Neural progenitor cell (in vitro differentiated cells): ENCODE data around the gene TMEM140. TPM values are rescaled to one million over a fixed set of nuclear protein-coding genes. Genes with fewer than 3 reads are reported as not detected.
"Not testable (repeated sequence)": the region's sequence is repeated elsewhere in the genome, so short reads cannot be mapped to it uniquely, and the experiment has no call there.

Experiments used
- DNase-seq: peaks from one replicate; pipeline ENCODE4 v3.0.0-alpha.2; 2016; ENCODE audit warnings: low spot score
- H2AFZ ChIP-seq: fragments of 200-600 bp; sonication (generic); replicated peaks from 2 replicates; pipeline ENCODE4 v1.6.1; 2016; ENCODE audit warnings: antibody characterized with exemption
- H3F3A ChIP-seq: fragments of 200-600 bp; sonication (generic); 2 replicates; pipeline ENCODE4 v1.6.1; 2016; ENCODE audit warnings: antibody characterized with exemption, low read depth
- H3K27ac ChIP-seq: fragments of 200-600 bp; sonication (generic); 2 replicates; pipeline ENCODE4 v1.5.1; 2016; ENCODE audit warnings: mild to moderate bottlenecking
- H3K27me3 ChIP-seq: fragments of 200-600 bp; sonication (generic); 2 replicates; pipeline ENCODE4 v1.6.1; 2016; ENCODE audit warnings: mild to moderate bottlenecking, moderate library complexity
- H3K36me3 ChIP-seq: fragments of 200-600 bp; sonication (generic); 2 replicates; pipeline ENCODE4 v1.5.1; 2016
- H3K4me1 ChIP-seq: fragments of 200-600 bp; sonication (generic); 2 replicates; pipeline ENCODE4 v1.6.1; 2016; ENCODE audit warnings: mixed run types
- H3K4me2 ChIP-seq: fragments of 200-600 bp; sonication (generic); 2 replicates; pipeline ENCODE4 v1.6.1; 2016
- H3K4me3 ChIP-seq: fragments of 200-600 bp; sonication (generic); 2 replicates; pipeline ENCODE4 v1.5.1; 2016
- H3K79me2 ChIP-seq: fragments of 200-600 bp; sonication (generic); 2 replicates; pipeline ENCODE4 v1.6.1; 2016; ENCODE audit warnings: low read depth
- H3K9ac ChIP-seq: fragments of 200-600 bp; sonication (generic); 2 replicates; pipeline ENCODE4 v1.6.1; 2016
- H3K9me3 ChIP-seq: fragments of 200-600 bp; sonication (generic); 2 replicates; pipeline ENCODE4 v1.5.1; 2016; ENCODE audit warnings: low read depth
- H4K20me1 ChIP-seq: fragments of 200-600 bp; sonication (generic); 2 replicates; pipeline ENCODE4 v1.6.1; 2016; ENCODE audit warnings: low read depth
- H3K27ac Mint-ChIP-seq: 3 replicates; pipeline ENCODE4 v1.8.0; 2021; ENCODE audit warnings: mixed read lengths
- H3K27me3 Mint-ChIP-seq: 2 replicates; pipeline ENCODE4 v1.8.0; 2022; ENCODE audit warnings: low read depth, mild to moderate bottlenecking, inconsistent platforms, moderate library complexity, mixed read lengths; ENCODE audit not compliant: insufficient read depth
- H3K36me3 Mint-ChIP-seq: 3 replicates; pipeline ENCODE4 v1.8.0; 2021; ENCODE audit warnings: mixed read lengths
- H3K4me1 Mint-ChIP-seq: 3 replicates; pipeline ENCODE4 v1.8.0; 2021; ENCODE audit warnings: mixed read lengths
- H3K4me3 Mint-ChIP-seq: 3 replicates; pipeline ENCODE4 v1.8.0; 2021; ENCODE audit warnings: mild to moderate bottlenecking, moderate library complexity, mixed read lengths
- H3K9me3 Mint-ChIP-seq: 3 replicates; pipeline ENCODE4 v1.8.0; 2020; ENCODE audit warnings: mixed read lengths
- CTCF ChIP-seq: fragments of 200-600 bp; sonication (generic); IDR thresholded peaks from 2 replicates; pipeline ENCODE4 v1.5.1; 2017; ENCODE audit warnings: antibody characterized with exemption, mild to moderate bottlenecking
- EZH2 ChIP-seq: fragments of 200-600 bp; sonication (generic); IDR thresholded peaks from 2 replicates; pipeline ENCODE4 v1.6.1; 2017; ENCODE audit warnings: antibody characterized with exemption, mild to moderate bottlenecking, moderate library complexity
- EZH2phosphoT487 ChIP-seq: fragments of 200-600 bp; sonication (generic); IDR thresholded peaks from 2 replicates; pipeline ENCODE4 v1.6.1; 2017; ENCODE audit warnings: antibody characterized with exemption
- total RNA-seq: library from RNA; depleted of rRNA; stranded (reverse); fragments of >200 nt; gene quantifications from 2 replicates; pipeline ENCODE4 v1.2.3, GENCODE V29; 2015; ENCODE audit warnings: low replicate concordance

TMEM140 gene
- total RNA-seq, 1 donor from 2014 or later = not detected

- DNase-seq = no peak
- Histone ChIP-seq H3F3A (no peaks in the 10 kb centered on the region), H3K79me2 (no peaks in the 10 kb centered on the region), H3K4me2 (no peak overlapping the region), H2AFZ (no peak overlapping the region), H3K9me3 (no peaks in the 10 kb centered on the region), H4K20me1 (no peaks in the 10 kb centered on the region), H3K4me3 (no peak overlapping the region), H3K36me3 (no peaks in the 10 kb centered on the region), H3K9ac (no peak overlapping the region), H3K27me3 (peaks cover 14% of the 10 kb centered on the region), H3K27ac (no peak overlapping the region), H3K4me1 (no peaks in the 10 kb centered on the region)
- Mint-ChIP-seq H3K4me1 (peaks cover 8% of the 10 kb centered on the region), H3K4me3 (peak overlapping the region; percentile 46), H3K9me3 (no peaks in the 10 kb centered on the region), H3K27ac (no peak overlapping the region), H3K36me3 (peaks cover 4% of the 10 kb centered on the region), H3K27me3 (peaks cover 4% of the 10 kb centered on the region)
- TF ChIP-seq EZH2 (no peak), EZH2phosphoT487 (no peak), CTCF (no peak)
Measured at GRCh38 chr7:135209225-135209834, 61.5 kb downstream of the TMEM140 start.

DNA sequence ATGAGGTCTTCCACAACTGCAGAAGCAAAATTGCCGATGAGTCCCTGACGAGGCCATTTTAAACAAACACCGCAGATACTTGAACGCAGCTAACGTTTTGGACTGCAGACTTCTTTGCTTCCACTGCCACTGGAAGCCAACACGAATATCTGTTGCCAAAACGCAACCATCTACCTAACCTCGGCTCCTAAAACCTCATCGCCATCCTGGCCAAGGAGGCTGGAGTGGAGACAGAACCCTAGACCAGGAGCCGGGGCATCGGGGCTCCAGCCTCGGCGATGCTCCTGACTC lies 63.0 kb downstream of the TMEM140 start:
- DNase-seq = no peak
- Histone ChIP-seq H3K9me3 (no peaks in the 10 kb centered on the region), H3F3A (no peaks in the 10 kb centered on the region), H3K79me2 (no peaks in the 10 kb centered on the region), H3K4me3 (peak overlapping the region; percentile 84), H2AFZ (peak overlapping the region; percentile 83), H4K20me1 (no peaks in the 10 kb centered on the region), H3K36me3 (no peaks in the 10 kb centered on the region), H3K4me2 (peak overlapping the region; percentile 93), H3K27me3 (peaks cover 14% of the 10 kb centered on the region), H3K4me1 (no peaks in the 10 kb centered on the region), H3K27ac (no peak overlapping the region), H3K9ac (peak overlapping the region; percentile 42)
- Mint-ChIP-seq H3K9me3 (no peaks in the 10 kb centered on the region), H3K27me3 (peaks cover 4% of the 10 kb centered on the region), H3K27ac (peak overlapping the region; percentile 62), H3K36me3 (peaks cover 1% of the 10 kb centered on the region), H3K4me3 (peak overlapping the region; percentile 96), H3K4me1 (peaks cover 8% of the 10 kb centered on the region)
- no peak for TF ChIP-seq CTCF
- no peak for TF ChIP-seq EZH2phosphoT487
- TF ChIP-seq EZH2 = no peak

- Mint-ChIP-seq H3K27me3 (peaks cover 4% of the 10 kb centered on the region), H3K4me1 (peaks cover 8% of the 10 kb centered on the region), H3K36me3 (no peaks in the 10 kb centered on the region), H3K27ac (peak within 1 kb of the TSS; percentile 76), H3K4me3 (peak within 1 kb of the TSS; percentile 96), H3K9me3 (no peaks in the 10 kb centered on the region)
- H3K4me2 ChIP-seq = peak within 1 kb of the TSS; percentile 93
- TF ChIP-seq CTCF (peak; percentile 22), EZH2 (no peak)
- no peaks in the 10 kb centered on the region for H3K9me3 ChIP-seq
- no peaks in the 10 kb centered on the region for H3K79me2 ChIP-seq
- no peaks in the 10 kb centered on the region for H3F3A ChIP-seq
- peak within 1 kb of the TSS; percentile 42 for H3K9ac ChIP-seq
- DNase-seq = peak; percentile 97
- H4K20me1 ChIP-seq = no peaks in the 10 kb centered on the region
- H3K27me3 ChIP-seq = peaks cover 14% of the 10 kb centered on the region
- no peaks in the 10 kb centered on the region for H3K36me3 ChIP-seq
- peak within 1 kb of the TSS; percentile 84 for H3K4me3 ChIP-seq
- no peak within 1 kb of the TSS for H3K27ac ChIP-seq
- no peaks in the 10 kb centered on the region for H3K4me1 ChIP-seq
- H2AFZ ChIP-seq = peak within 1 kb of the TSS; percentile 83
Measured at GRCh38 chr7:135211179-135211945, 63.5 kb downstream of the TMEM140 start, which contains the start of gene WDR91. TSS of gene WDR91 (minus strand) at chr7:135211526. CDS start at chr7:135211502, 24 bp downstream.

DNA sequence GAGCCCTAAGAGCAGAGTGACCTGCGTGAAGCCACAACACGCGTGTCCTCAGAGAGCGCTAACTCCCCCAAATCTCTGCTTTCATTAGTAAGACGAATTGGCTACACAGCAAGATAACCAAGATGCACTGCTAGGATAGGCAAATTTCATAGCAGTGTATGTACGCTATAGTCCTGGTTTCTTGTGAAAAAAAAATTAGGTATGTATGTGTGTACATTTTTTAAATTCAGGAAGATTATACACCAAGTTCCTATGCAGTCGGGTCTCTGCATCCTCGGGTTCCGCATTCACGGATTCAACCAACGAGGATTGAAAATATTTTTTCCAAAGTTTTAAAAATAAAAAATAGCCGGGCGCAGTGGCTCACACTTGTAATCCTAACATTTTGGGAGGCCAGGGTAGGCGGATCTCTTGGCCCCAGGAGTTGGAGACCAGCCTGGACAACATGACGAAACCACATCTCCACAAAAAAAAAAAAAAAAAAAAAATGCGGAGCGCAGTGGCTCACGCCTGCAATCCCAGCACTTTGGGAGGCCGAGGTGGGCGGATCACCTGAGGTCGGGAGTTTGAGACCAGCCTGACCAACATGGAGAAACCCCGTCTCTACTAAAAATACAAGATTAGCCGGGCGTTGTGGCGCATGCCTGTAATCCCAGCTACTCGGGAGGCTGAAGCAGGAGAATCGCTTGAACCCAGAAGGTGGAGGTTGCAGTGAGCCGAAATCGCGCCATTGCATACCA lies 64.2 kb downstream of the TMEM140 start:
- H3K36me3 Mint-ChIP-seq = not testable (repeated sequence)

More for the DNA sequence above, 64.2 kb downstream of the TMEM140 start:
- H4K20me1 ChIP-seq, H3K9me3 Mint-ChIP-seq, H3K4me1 ChIP-seq, H3K36me3 ChIP-seq, H3K27ac Mint-ChIP-seq, H3K27me3 Mint-ChIP-seq, H3K79me2 ChIP-seq, DNase-seq, H3F3A ChIP-seq, H3K4me1 Mint-ChIP-seq, H3K27ac ChIP-seq, H3K9me3 ChIP-seq, H3K9ac ChIP-seq: not testable (repeated sequence)
- H3K4me3 Mint-ChIP-seq = peak overlapping the region; percentile 96
- peak overlapping the region; percentile 52 for H2AFZ ChIP-seq
- H3K4me2 ChIP-seq = peak overlapping the region; percentile 67
- peak overlapping the region; percentile 84 for H3K4me3 ChIP-seq
- peaks cover 14% of the 10 kb centered on the region for H3K27me3 ChIP-seq
